GM21717 (cell line): ENCODE measurements around the gene NT5DC1.
"Not testable (repeated sequence)": the region's sequence is repeated elsewhere in the genome, so short reads cannot be mapped to it uniquely, and the experiment has no call there.

Experiments
- ATAC-seq: cut with Tn5 transposase; IDR thresholded peaks from one replicate; pipeline ENCODE4 v1.9.1; 2021; ENCODE audit warnings: mild to moderate bottlenecking, moderate library complexity; ENCODE audit not compliant: unreplicated experiment

NT5DC1 gene

GRCh38 chr6:116268589-116269293 lies 168.1 kb downstream of the NT5DC1 start:
- ATAC-seq, result peak; percentile 84

- no peak for ATAC-seq
These were observed 170.6 kb downstream of the NT5DC1 start for GRCh38 chr6:116271149-116271708.

- ATAC-seq, result no peak
These were observed 176.5 kb downstream of the NT5DC1 start for GRCh38 chr6:116277124-116277523.

- ATAC-seq, result no peak
These were observed 177.8 kb downstream of the NT5DC1 start for GRCh38 chr6:116278481-116278829.

GRCh38 chr6:116278854-116279231 lies 178.2 kb downstream of the NT5DC1 start:
- no peak for ATAC-seq

GRCh38 chr6:116279232-116280160 lies 178.8 kb downstream of the NT5DC1 start, which contains the start of gene TSPYL1:
TSS of gene TSPYL1 (minus strand) at chr6:116279930. CDS start at chr6:116279830, 100 bp downstream.
- ATAC-seq, result peak; percentile 96

GRCh38 chr6:116280161-116280932 lies 179.7 kb downstream of the NT5DC1 start:
- ATAC-seq, result no peak

- ATAC-seq, result no peak
These were observed 180.3 kb downstream of the NT5DC1 start for GRCh38 chr6:116280933-116281316.

GRCh38 chr6:116282698-116283097 lies 182.0 kb downstream of the NT5DC1 start:
- no peak for ATAC-seq

- no peak for ATAC-seq
These were observed 182.5 kb downstream of the NT5DC1 start for GRCh38 chr6:116283191-116283590.

GRCh38 chr6:116284984-116285383 lies 184.3 kb downstream of the NT5DC1 start:
- not testable (repeated sequence) for ATAC-seq

- no peak for ATAC-seq
These were observed 186.2 kb downstream of the NT5DC1 start for GRCh38 chr6:116286773-116287358.

GRCh38 chr6:116287689-116288282 lies 187.1 kb downstream of the NT5DC1 start:
- ATAC-seq, result peak; percentile 62

- no peak for ATAC-seq
These were observed 189.2 kb downstream of the NT5DC1 start for GRCh38 chr6:116289876-116290275.

- ATAC-seq, result no peak
These were observed 190.1 kb downstream of the NT5DC1 start for GRCh38 chr6:116290799-116291198.

- ATAC-seq, result no peak
These were observed 191.2 kb downstream of the NT5DC1 start for GRCh38 chr6:116291701-116292396.

GRCh38 chr6:116292553-116292952 lies 191.9 kb downstream of the NT5DC1 start:
- ATAC-seq, result no peak

- no peak for ATAC-seq
These were observed 197.6 kb downstream of the NT5DC1 start for GRCh38 chr6:116298273-116298672.

GRCh38 chr6:116298973-116299372 lies 198.3 kb downstream of the NT5DC1 start:
- no peak for ATAC-seq
